HG02588 (cell line): Measurements from ENCODE around the gene SSU72.
"Not testable (repeated sequence)": the region's sequence is repeated elsewhere in the genome, so short reads cannot be mapped to it uniquely, and the experiment has no call there.

Source experiments
- ATAC-seq: cut with Tn5 transposase; IDR thresholded peaks from one replicate; pipeline ENCODE4 v1.9.1; 2021; ENCODE audit warnings: mild to moderate bottlenecking, moderate library complexity; ENCODE audit not compliant: unreplicated experiment

SSU72 gene

GRCh38 chr1:1596493-1597274 lies 22.0 kb upstream of the SSU72 start:
- ATAC-seq: no peak

- not testable (repeated sequence) for ATAC-seq
Measured at GRCh38 chr1:1595341-1595740, 20.7 kb upstream of the SSU72 start.

- ATAC-seq: no peak
Measured at GRCh38 chr1:1594602-1595260, 20.1 kb upstream of the SSU72 start.

GRCh38 chr1:1593834-1594601 lies 19.4 kb upstream of the SSU72 start:
- no peak for ATAC-seq

- no peak for ATAC-seq
Measured at GRCh38 chr1:1591452-1591851, 16.8 kb upstream of the SSU72 start.

GRCh38 chr1:1583347-1584010 lies 8.8 kb upstream of the SSU72 start:
- ATAC-seq: no peak

GRCh38 chr1:1582585-1583346 lies 8.1 kb upstream of the SSU72 start:
- no peak for ATAC-seq

- no peak for ATAC-seq
Measured at GRCh38 chr1:1578371-1578940, 3.8 kb upstream of the SSU72 start.

GRCh38 chr1:1577367-1578011 lies 2.8 kb upstream of the SSU72 start:
- ATAC-seq: no peak

- peak; percentile 67 for ATAC-seq
Measured at GRCh38 chr1:1573843-1574720, 581 bp downstream of the SSU72 start.

- no peak for ATAC-seq
Measured at GRCh38 chr1:1569341-1569740, 5.3 kb downstream of the SSU72 start.

GRCh38 chr1:1567891-1568291 lies 6.8 kb downstream of the SSU72 start:
- ATAC-seq: no peak

- ATAC-seq: no peak
Measured at GRCh38 chr1:1567152-1567875, 7.3 kb downstream of the SSU72 start.

- ATAC-seq: no peak
Measured at GRCh38 chr1:1565340-1565739, 9.3 kb downstream of the SSU72 start.

- ATAC-seq: no peak
Measured at GRCh38 chr1:1564268-1564667, 10.4 kb downstream of the SSU72 start.

GRCh38 chr1:1563688-1564087 lies 11.0 kb downstream of the SSU72 start:
- no peak for ATAC-seq

- no peak for ATAC-seq
Measured at GRCh38 chr1:1562556-1563195, 12.0 kb downstream of the SSU72 start.
